Upper lobe of right lung (tissue), 1 donor: ENCODE measurements around the gene CS. TPM values are rescaled to one million over a fixed set of nuclear protein-coding genes. Genes with fewer than 3 reads are reported as not detected.

Experiments
- ATAC-seq: fragments of 200-7000 bp; cut with Tn5 transposase; one replicate; pipeline ENCODE4 v1.9.1; 2020; ENCODE audit warnings: mild to moderate bottlenecking, moderate library complexity
- DNase-seq: peaks from one replicate; pipeline ENCODE4 v3.0.0-alpha.2; 2020
- H3K27ac ChIP-seq: fragments of 200-600 bp; one replicate; pipeline ENCODE4 v1.8.0; 2022
- H3K27me3 ChIP-seq: fragments of 200-600 bp; one replicate; pipeline ENCODE4 v1.8.0; 2022; ENCODE audit warnings: mild to moderate bottlenecking
- H3K36me3 ChIP-seq: fragments of 200-600 bp; one replicate; pipeline ENCODE4 v1.8.0; 2022
- H3K4me1 ChIP-seq: fragments of 200-600 bp; one replicate; pipeline ENCODE4 v1.8.0; 2022
- H3K4me3 ChIP-seq: fragments of 200-600 bp; one replicate; pipeline ENCODE4 v1.8.0; 2022; ENCODE audit warnings: mild to moderate bottlenecking
- H3K9me3 ChIP-seq: fragments of 200-600 bp; one replicate; pipeline ENCODE4 v1.8.0; 2022
- CTCF ChIP-seq: fragments of 200-600 bp; IDR thresholded peaks from one replicate; pipeline ENCODE4 v1.8.0; 2022; ENCODE audit warnings: antibody characterized with exemption
- intact Hi-C: fragments of 100-400 bp; cut with DNase I; formaldehyde crosslinking; loops from one replicate; pipeline ENCODE4 v1.11.0; 2022
- total RNA-seq: library from RNA; stranded (reverse); fragmentation: NEBNext Ultra II Directional; extraction: Animal tissue kit (Norgen Biotek cat#: 25700); gene quantifications from one replicate; pipeline ENCODE4 v1.2.1, GENCODE V29; 2021
- donor health status: DM: no; HTN: yes; CAD: no; lungs with severe emphysema.

CS gene
- total RNA-seq, 1 donor from 2014 or later, result 159 TPM

- no peak for TF ChIP-seq CTCF
- peak overlapping the region; percentile 93 for H3K27ac ChIP-seq
- H3K27me3 ChIP-seq, result no peaks in the 10 kb centered on the region
- H3K36me3 ChIP-seq, result peaks cover 51% of the 10 kb centered on the region
- DNase-seq (no peak), ATAC-seq (no peak)
- peaks cover 8% of the 10 kb centered on the region for H3K4me1 ChIP-seq
- intact Hi-C loops, result no loop called here
- no peaks in the 10 kb centered on the region for H3K9me3 ChIP-seq
- H3K4me3 ChIP-seq, result peak overlapping the region; percentile 93
Observed at GRCh38 chr12:56315249-56315621, 15.1 kb upstream of the CS start.

- no peaks in the 10 kb centered on the region for H3K9me3 ChIP-seq
- no peak overlapping the region for H3K27ac ChIP-seq
- TF ChIP-seq CTCF, result no peak
- intact Hi-C loops, result no loop called here
- no peak overlapping the region for H3K4me3 ChIP-seq
- H3K27me3 ChIP-seq, result no peaks in the 10 kb centered on the region
- ATAC-seq (no peak), DNase-seq (no peak)
- H3K4me1 ChIP-seq, result peaks cover 8% of the 10 kb centered on the region
- peaks cover 64% of the 10 kb centered on the region for H3K36me3 ChIP-seq
Observed at GRCh38 chr12:56311003-56311402, 10.9 kb upstream of the CS start.

- peaks cover 79% of the 10 kb centered on the region for H3K36me3 ChIP-seq
- H3K4me3 ChIP-seq, result no peak overlapping the region
- no peaks in the 10 kb centered on the region for H3K4me1 ChIP-seq
- no peaks in the 10 kb centered on the region for H3K9me3 ChIP-seq
- no peaks in the 10 kb centered on the region for H3K27me3 ChIP-seq
- DNase-seq, result no peak
- ATAC-seq, result no peak
- intact Hi-C loops, result no loop called here
- H3K27ac ChIP-seq, result no peak overlapping the region
- no peak for TF ChIP-seq CTCF
Observed at GRCh38 chr12:56308714-56309113, 8.6 kb upstream of the CS start.

GRCh38 chr12:56307221-56307965 is 7.3 kb upstream of the CS start:
- no peak overlapping the region for H3K4me3 ChIP-seq
- H3K4me1 ChIP-seq, result no peaks in the 10 kb centered on the region
- no peak for TF ChIP-seq CTCF
- H3K36me3 ChIP-seq, result peaks cover 77% of the 10 kb centered on the region
- no peaks in the 10 kb centered on the region for H3K9me3 ChIP-seq
- ATAC-seq (no peak), DNase-seq (peak; percentile 25)
- intact Hi-C loops, result no loop called here
- no peak overlapping the region for H3K27ac ChIP-seq
- H3K27me3 ChIP-seq, result no peaks in the 10 kb centered on the region

GRCh38 chr12:56304872-56305590 is 4.9 kb upstream of the CS start:
- no peaks in the 10 kb centered on the region for H3K27me3 ChIP-seq
- peaks cover 56% of the 10 kb centered on the region for H3K36me3 ChIP-seq
- H3K4me1 ChIP-seq, result peaks cover 8% of the 10 kb centered on the region
- no peak for TF ChIP-seq CTCF
- H3K4me3 ChIP-seq, result no peak overlapping the region
- ATAC-seq, result no peak
- intact Hi-C loops, result no loop called here
- H3K27ac ChIP-seq, result no peak overlapping the region
- H3K9me3 ChIP-seq, result no peaks in the 10 kb centered on the region
- no peak for DNase-seq
